GM12878 (cell line): ENCODE measurements around the gene CERK. TPM values are rescaled to one million over a fixed set of nuclear protein-coding genes. Genes with fewer than 3 reads are reported as not detected.

Source experiments
- ATAC-seq: fragments of 200-7000 bp; cut with Tn5 transposase; 3 replicates; pipeline ENCODE4 v1.9.1; 2020; ENCODE audit warnings: mild to moderate bottlenecking, moderate library complexity
- BruUV-seq: library from RNA; stranded (reverse); fragments of 400-500 nt; replicated peaks from 2 replicates; lab custom pipeline; 2021; lab: Mats Ljungman, UMichigan
- CTCF ChIA-PET: fragments of 300-600 bp; sonication (Branson Sonifier 250); formaldehyde crosslinking; extraction: SDS; loops from one replicate; lab custom pipeline; 2021; ENCODE audit warnings: inconsistent platforms; lab: Yijun Ruan, JAX
- POLR2A ChIA-PET: fragments of 350-600 bp; formaldehyde crosslinking; extraction: SDS; loops from one replicate; lab custom pipeline; 2021; ENCODE audit warnings: inconsistent platforms; lab: Charles Lee
- RAD21 ChIA-PET: fragments of 300-600 bp; sonication (Branson Sonifier 250); formaldehyde crosslinking; loops from one replicate; lab custom pipeline; 2023; ENCODE audit warnings: antibody characterized with exemption; ENCODE audit not compliant: unreplicated experiment; lab: Charles Lee
- SMC1A ChIA-PET: fragments of 300-600 bp; sonication (Branson Sonifier 250); formaldehyde crosslinking; loops from one replicate; lab custom pipeline; 2023; ENCODE audit not compliant: unreplicated experiment, uncharacterized antibody; lab: Charles Lee
- DNase-seq: peaks from one replicate; pipeline ENCODE4 v3.0.0-alpha.2; 2011; ENCODE audit warnings: low read depth, low spot score
- FAIRE-seq: peaks from 3 replicates; lab custom pipeline; 2011; peaks lifted over from hg19 to GRCh38; lab: Jason Lieb, UNC
- H2AFZ ChIP-seq: 2 replicates; pipeline ENCODE4 v1.6.0; 2011; ENCODE audit warnings: low read depth, low read length, control low read depth; ENCODE audit not compliant: control insufficient read depth
- H3K27ac ChIP-seq: 2 replicates; pipeline ENCODE4 v1.5.1; 2011; ENCODE audit warnings: control low read depth; ENCODE audit not compliant: control insufficient read depth, insufficient read depth
- H3K27me3 ChIP-seq, 2 experiments: replicated peaks in 1 of 2; 2 replicates each; pipeline versions ENCODE4 v1.6.0 to v1.6.1; 2011; ENCODE audit warnings: low read length in 1 of 2; ENCODE audit not compliant: control insufficient read depth in 2 of 2, insufficient read depth in 2 of 2
- H3K36me3 ChIP-seq, 2 experiments: 2 replicates each; pipeline ENCODE4 v1.5.1; 2011; ENCODE audit warnings: low read length in 1 of 2; ENCODE audit not compliant: control insufficient read depth in 2 of 2, insufficient read depth in 2 of 2
- H3K4me1 ChIP-seq: 2 replicates; pipeline ENCODE4 v1.6.1; 2011; ENCODE audit warnings: mild to moderate bottlenecking, low read length, moderate library complexity, mixed read lengths; ENCODE audit not compliant: control insufficient read depth, insufficient read depth
- H3K4me2 ChIP-seq: 2 replicates; pipeline ENCODE4 v1.6.0; 2011; ENCODE audit warnings: control low read depth; ENCODE audit not compliant: control insufficient read depth, insufficient read depth
- H3K4me3 ChIP-seq: fragments of 200-600 bp; sonication (generic); 2 replicates; pipeline ENCODE4 v1.5.1; 2016
- H3K79me2 ChIP-seq: 2 replicates; pipeline ENCODE4 v1.6.0; 2011; ENCODE audit warnings: low read length; ENCODE audit not compliant: control insufficient read depth, insufficient read depth
- H3K9ac ChIP-seq: 2 replicates; pipeline ENCODE4 v1.8.0; 2011; ENCODE audit warnings: low read length, control low read depth, mixed read lengths; ENCODE audit not compliant: control insufficient read depth, insufficient read depth
- H3K9me3 ChIP-seq: replicated peaks from 3 replicates; pipeline ENCODE4 v1.5.1; 2011; ENCODE audit warnings: mild to moderate bottlenecking, low read length; ENCODE audit not compliant: control insufficient read depth, insufficient read depth
- H4K20me1 ChIP-seq: 2 replicates; pipeline ENCODE4 v1.6.0; 2011; ENCODE audit not compliant: control insufficient read depth, insufficient read depth
- ATF7 ChIP-seq: fragments of 450-650 bp; IDR thresholded peaks from 2 replicates; pipeline ENCODE4 v1.6.1; 2016; ENCODE audit warnings: low read depth, mild to moderate bottlenecking
- BCL11A ChIP-seq: IDR thresholded peaks from 2 replicates; pipeline ENCODE4 v1.6.1; 2011; ENCODE audit warnings: low read depth, low read length
- BHLHE40 ChIP-seq, 2 experiments: fragments of 450-650 bp in 1 of 2; IDR thresholded peaks; 2 replicates each; pipeline ENCODE4 v1.6.1; 2011 to 2017; ENCODE audit warnings: low read depth in 2 of 2, borderline replicate concordance in 1 of 2, improper control_type of control experiment in 1 of 2, low read length in 1 of 2, mild to moderate bottlenecking in 1 of 2
- DPF2 ChIP-seq: fragments of 450-650 bp; IDR thresholded peaks from 2 replicates; pipeline ENCODE4 v1.6.1; 2017; ENCODE audit warnings: mild to moderate bottlenecking
- HDAC6 ChIP-seq: fragments of 200-600 bp; sonication (generic); IDR thresholded peaks from one replicate; pipeline ENCODE4 v1.8.0; 2017; ENCODE audit warnings: antibody characterized with exemption; ENCODE audit not compliant: unreplicated experiment
- HDGF ChIP-seq: fragments of 450-650 bp; IDR thresholded peaks from 2 replicates; pipeline ENCODE4 v1.6.1; 2016; ENCODE audit warnings: antibody characterized with exemption
- KAT2A ChIP-seq: conservative IDR thresholded peaks from 2 replicates; pipeline ENCODE4 v1.6.1; 2011; ENCODE audit warnings: low read depth, low read length; ENCODE audit not compliant: control insufficient read depth
- MEF2B ChIP-seq: fragments of 450-650 bp; IDR thresholded peaks from 2 replicates; pipeline ENCODE4 v1.6.1; 2018; ENCODE audit warnings: mild to moderate bottlenecking, moderate library complexity; ENCODE audit not compliant: partially characterized antibody, poor library complexity, severe bottlenecking
- MXI1 ChIP-seq: fragments of 150-350 bp; IDR thresholded peaks from 2 replicates; pipeline ENCODE4 v1.6.1; 2011; ENCODE audit warnings: low read depth, mild to moderate bottlenecking, inconsistent platforms, low read length, improper control_type of control experiment
- NFIC ChIP-seq: IDR thresholded peaks from 2 replicates; pipeline ENCODE4 v1.6.1; 2012; ENCODE audit warnings: low read depth, mild to moderate bottlenecking, inconsistent platforms, low read length, moderate library complexity
- POLR2A ChIP-seq: IDR thresholded peaks from 2 replicates; pipeline ENCODE4 v1.6.1; 2011; ENCODE audit warnings: low read depth, mild to moderate bottlenecking, low read length
- RUNX3 ChIP-seq: IDR thresholded peaks from 2 replicates; pipeline ENCODE4 v1.6.1; 2012; ENCODE audit warnings: low read length, inconsistent platforms
- TCF12 ChIP-seq: IDR thresholded peaks from 2 replicates; pipeline ENCODE4 v1.6.1; 2011; ENCODE audit warnings: low read depth, mild to moderate bottlenecking, low read length
- ZNF622 ChIP-seq: fragments of 450-650 bp; IDR thresholded peaks from 2 replicates; pipeline ENCODE4 v1.6.1; 2017; ENCODE audit warnings: mild to moderate bottlenecking, inconsistent platforms
- WGBS: methylation state at CpG from one replicate; pipeline ENCODE4 v1.1.6; 2016; ENCODE audit warnings: low lambda C conversion rate; ENCODE audit not compliant: insufficient replicate concordance, insufficient coverage; ENCODE audit errors: missing lambda C conversion rate; 5-methylcytosine and 5-hydroxymethylcytosine counted together
- in situ Hi-C: fragments of 300-500 bp; cut with MboI; formaldehyde crosslinking; loops from 9 replicates; pipeline ENCODE4 v1.14.3; 2018; ENCODE audit warnings: mixed read lengths
- intact Hi-C: fragments of 100-400 bp; cut with micrococcal nuclease; formaldehyde crosslinking; loops from one replicate; pipeline ENCODE4 v1.14.2; 2022; ENCODE audit not compliant: unreplicated experiment
- polyA plus RNA-seq, 11 experiments: library from polyadenylated mRNA; depleted of rRNA in 4 of 11; unstranded in 6 of 11; stranded (reverse) in 5 of 11; fragments of >200 nt; fragmentation: Nextera tagmentation in 4 of 11; fragmentation: Illumina TruSeq in 1 of 11; extraction: Ambion mirVana in 4 of 11; extraction: Trizol in 1 of 11; gene quantifications; 1 replicate in 1 of 11; 2 replicates in 10 of 11; pipeline versions ENCODE4 v1.2.1 to v1.2.3, GENCODE V29; 2011 to 2016; ENCODE audit warnings: inconsistent platforms in 2 of 11, missing spikeins in 2 of 11, low read depth in 1 of 11
- total RNA-seq, 4 experiments: library from RNA; depleted of rRNA in 3 of 4; stranded (reverse); fragments of >200 nt in 3 of 4; fragmentation: Illumina TruSeq in 1 of 4; extraction: Trizol in 1 of 4; gene quantifications; 2 replicates each; pipeline versions ENCODE4 v1.2.1 to v1.2.3, GENCODE V29; 2013 to 2021
- TF ChIP-seq, protein P1 (sequence below): fragments of 450-650 bp; IDR thresholded peaks from 2 replicates; pipeline ENCODE4 v1.6.1; 2017; ENCODE audit warnings: mild to moderate bottlenecking, moderate library complexity
- TF ChIP-seq, protein P2 (sequence below): fragments of 450-650 bp; IDR thresholded peaks from 2 replicates; pipeline ENCODE4 v1.6.1; 2017; ENCODE audit warnings: mild to moderate bottlenecking
- TF ChIP-seq, protein P3 (sequence below): fragments of 450-650 bp; conservative IDR thresholded peaks from 2 replicates; pipeline ENCODE4 v1.6.1; 2017; ENCODE audit warnings: mild to moderate bottlenecking, moderate library complexity

Gene CERK
- total and polyA plus RNA-seq, 10 of the 15 experiments (the other 5 are each of a cell fraction or from before 2014, with no cell fraction given), result 4.0 to 41.1 (median 30.2) TPM

DNA sequence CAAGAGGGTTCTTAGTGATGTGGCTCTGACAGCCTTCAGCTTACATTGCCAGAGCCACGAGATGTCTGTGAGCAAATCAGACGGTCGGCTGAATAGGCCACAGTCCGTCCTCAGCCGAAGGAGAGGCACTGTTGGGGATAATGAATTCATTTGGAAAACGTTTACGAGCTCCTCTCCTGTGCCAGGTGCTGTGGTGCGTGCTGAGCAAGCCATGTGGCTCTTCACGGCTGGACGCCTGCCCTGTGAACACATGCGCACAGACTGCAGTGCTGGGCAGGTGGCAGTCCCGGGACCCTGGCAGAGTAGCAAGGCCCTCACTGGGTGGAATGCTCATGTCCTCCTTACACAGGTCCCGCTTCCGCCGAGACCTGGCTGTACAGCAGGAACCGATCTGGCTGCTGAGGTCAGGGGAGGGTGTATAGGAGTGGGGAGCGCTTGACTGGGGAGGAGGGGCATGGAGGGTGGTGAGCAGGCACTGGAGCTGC lies 31.2 kb upstream of the CERK start:
- Histone ChIP-seq H3K36me3 (peaks cover 1 to 9% of the 10 kb centered on the region in 2 experiments; a peak in 3 of 4 replicates), H3K9ac (peak overlapping the region; percentile 75), H3K4me3 (peak overlapping the region; percentile 62), H3K79me2 (peaks cover 74% of the 10 kb centered on the region), H3K27ac (peak overlapping the region; percentile 90), H3K4me1 (peaks cover 62% of the 10 kb centered on the region), H3K4me2 (peak overlapping the region; percentile 96), H3K9me3 (no peaks in the 10 kb centered on the region), H2AFZ (peak overlapping the region; percentile 15), H4K20me1 (peaks cover 3% of the 10 kb centered on the region; the same call in 1 of the 2 replicates), H3K27me3 (no peaks in the 10 kb centered on the region)
- ChIA-PET CTCF (interaction anchor here (1.1 to 8.2 kb wide), 3 partner anchors 9 to 33 kb away, joined by 3 to 117 read pairs (median 21); partner anchors contain the start of gene TBC1D22A), POLR2A (interaction anchor here (0.6 to 0.7 kb wide), 2 partner anchors 8 to 97 kb away, joined by 3 to 7 read pairs; no protein-coding TSS in a partner anchor), RAD21 (interaction anchor here (0.7 to 3.0 kb wide), 6 partner anchors 8 to 206 kb away, joined by 3 to 18 read pairs (median 4); no protein-coding TSS in a partner anchor), SMC1A (interaction anchor here (1.3 to 2.2 kb wide), 2 partner anchors 8 to 10 kb away, joined by 5 to 7 read pairs; no protein-coding TSS in a partner anchor)
- FAIRE-seq (no peak), DNase-seq (no peak), ATAC-seq (peak; percentile 56)
- 2% methylated on average over 17 of the region's 17 CpGs for WGBS
- intact Hi-C loops (no loop called here), in situ Hi-C loops (loop anchor here (25.0 kb wide), 1 partner anchor 1318 kb away; no protein-coding TSS in a partner anchor)
- BruUV-seq, result no TSS peak
- TF ChIP-seq KAT2A (no peak), DPF2 (peak; percentile 29), RUNX3 (peak; percentile 5; the same call in 1 of the 2 replicates), BCL11A (no peak), POLR2A (peak; percentile 31; the same call in 1 of the 2 replicates), ATF7 (no peak), HDGF (peak; percentile 91), MEF2B (no peak), BHLHE40 (IDR thresholded peaks at IDR 0.05; ENCODE audit: borderline replicate concordance in 1 of 2, low read depth in 2 of 2, low read length in 1 of 2) (peak; percentile 40 to 59; a peak in 2 of 4 replicates), ZNF622 (no peak), TCF12 (peak; percentile 89), HDAC6 (no peak), MXI1 (peak; percentile 70), NFIC (no peak)
- TF ChIP-seq, protein P1, sequence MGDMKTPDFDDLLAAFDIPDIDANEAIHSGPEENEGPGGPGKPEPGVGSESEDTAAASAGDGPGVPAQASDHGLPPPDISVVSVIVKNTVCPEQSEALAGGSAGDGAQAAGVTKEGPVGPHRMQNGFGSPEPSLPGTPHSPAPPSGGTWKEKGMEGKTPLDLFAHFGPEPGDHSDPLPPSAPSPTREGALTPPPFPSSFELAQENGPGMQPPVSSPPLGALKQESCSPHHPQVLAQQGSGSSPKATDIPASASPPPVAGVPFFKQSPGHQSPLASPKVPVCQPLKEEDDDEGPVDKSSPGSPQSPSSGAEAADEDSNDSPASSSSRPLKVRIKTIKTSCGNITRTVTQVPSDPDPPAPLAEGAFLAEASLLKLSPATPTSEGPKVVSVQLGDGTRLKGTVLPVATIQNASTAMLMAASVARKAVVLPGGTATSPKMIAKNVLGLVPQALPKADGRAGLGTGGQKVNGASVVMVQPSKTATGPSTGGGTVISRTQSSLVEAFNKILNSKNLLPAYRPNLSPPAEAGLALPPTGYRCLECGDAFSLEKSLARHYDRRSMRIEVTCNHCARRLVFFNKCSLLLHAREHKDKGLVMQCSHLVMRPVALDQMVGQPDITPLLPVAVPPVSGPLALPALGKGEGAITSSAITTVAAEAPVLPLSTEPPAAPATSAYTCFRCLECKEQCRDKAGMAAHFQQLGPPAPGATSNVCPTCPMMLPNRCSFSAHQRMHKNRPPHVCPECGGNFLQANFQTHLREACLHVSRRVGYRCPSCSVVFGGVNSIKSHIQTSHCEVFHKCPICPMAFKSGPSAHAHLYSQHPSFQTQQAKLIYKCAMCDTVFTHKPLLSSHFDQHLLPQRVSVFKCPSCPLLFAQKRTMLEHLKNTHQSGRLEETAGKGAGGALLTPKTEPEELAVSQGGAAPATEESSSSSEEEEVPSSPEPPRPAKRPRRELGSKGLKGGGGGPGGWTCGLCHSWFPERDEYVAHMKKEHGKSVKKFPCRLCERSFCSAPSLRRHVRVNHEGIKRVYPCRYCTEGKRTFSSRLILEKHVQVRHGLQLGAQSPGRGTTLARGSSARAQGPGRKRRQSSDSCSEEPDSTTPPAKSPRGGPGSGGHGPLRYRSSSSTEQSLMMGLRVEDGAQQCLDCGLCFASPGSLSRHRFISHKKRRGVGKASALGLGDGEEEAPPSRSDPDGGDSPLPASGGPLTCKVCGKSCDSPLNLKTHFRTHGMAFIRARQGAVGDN, result peak; percentile 93
- TF ChIP-seq, protein P2, sequence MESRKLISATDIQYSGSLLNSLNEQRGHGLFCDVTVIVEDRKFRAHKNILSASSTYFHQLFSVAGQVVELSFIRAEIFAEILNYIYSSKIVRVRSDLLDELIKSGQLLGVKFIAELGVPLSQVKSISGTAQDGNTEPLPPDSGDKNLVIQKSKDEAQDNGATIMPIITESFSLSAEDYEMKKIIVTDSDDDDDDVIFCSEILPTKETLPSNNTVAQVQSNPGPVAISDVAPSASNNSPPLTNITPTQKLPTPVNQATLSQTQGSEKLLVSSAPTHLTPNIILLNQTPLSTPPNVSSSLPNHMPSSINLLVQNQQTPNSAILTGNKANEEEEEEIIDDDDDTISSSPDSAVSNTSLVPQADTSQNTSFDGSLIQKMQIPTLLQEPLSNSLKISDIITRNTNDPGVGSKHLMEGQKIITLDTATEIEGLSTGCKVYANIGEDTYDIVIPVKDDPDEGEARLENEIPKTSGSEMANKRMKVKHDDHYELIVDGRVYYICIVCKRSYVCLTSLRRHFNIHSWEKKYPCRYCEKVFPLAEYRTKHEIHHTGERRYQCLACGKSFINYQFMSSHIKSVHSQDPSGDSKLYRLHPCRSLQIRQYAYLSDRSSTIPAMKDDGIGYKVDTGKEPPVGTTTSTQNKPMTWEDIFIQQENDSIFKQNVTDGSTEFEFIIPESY, result no peak
- TF ChIP-seq, protein P3, sequence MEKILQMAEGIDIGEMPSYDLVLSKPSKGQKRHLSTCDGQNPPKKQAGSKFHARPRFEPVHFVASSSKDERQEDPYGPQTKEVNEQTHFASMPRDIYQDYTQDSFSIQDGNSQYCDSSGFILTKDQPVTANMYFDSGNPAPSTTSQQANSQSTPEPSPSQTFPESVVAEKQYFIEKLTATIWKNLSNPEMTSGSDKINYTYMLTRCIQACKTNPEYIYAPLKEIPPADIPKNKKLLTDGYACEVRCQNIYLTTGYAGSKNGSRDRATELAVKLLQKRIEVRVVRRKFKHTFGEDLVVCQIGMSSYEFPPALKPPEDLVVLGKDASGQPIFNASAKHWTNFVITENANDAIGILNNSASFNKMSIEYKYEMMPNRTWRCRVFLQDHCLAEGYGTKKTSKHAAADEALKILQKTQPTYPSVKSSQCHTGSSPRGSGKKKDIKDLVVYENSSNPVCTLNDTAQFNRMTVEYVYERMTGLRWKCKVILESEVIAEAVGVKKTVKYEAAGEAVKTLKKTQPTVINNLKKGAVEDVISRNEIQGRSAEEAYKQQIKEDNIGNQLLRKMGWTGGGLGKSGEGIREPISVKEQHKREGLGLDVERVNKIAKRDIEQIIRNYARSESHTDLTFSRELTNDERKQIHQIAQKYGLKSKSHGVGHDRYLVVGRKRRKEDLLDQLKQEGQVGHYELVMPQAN, result peak; percentile 35; the same call in 1 of the 2 replicates
